ENCODE data around the gene PM20D2.
A peak's percentile ranks its signal among the peaks of the same experiment; 100 is the strongest.

Gene PM20D2

GRCh38 chr6:89145091-89145955 lies 532 bp upstream of the PM20D2 start:
- Histone ChIP-seq H3K27me3 (ENCODE audit: insufficient read depth, low read length) (no peaks in the 10 kb centered on the region), H2AFZ (ENCODE audit: low read length, unreplicated experiment) (peak overlapping the region; percentile 68), H3K4me3 (ENCODE audit: low read depth, low read length) (peak overlapping the region; percentile 85), H3K79me2 (ENCODE audit: control insufficient read depth, insufficient read depth, low read length, unreplicated experiment) (peaks cover 7% of the 10 kb centered on the region), H3K36me3 (ENCODE audit: insufficient read depth, low read length) (0 out of 2 replicates have a peak, but pooled peaks cover 7% of the 10 kb centered on the region), H3K27ac (ENCODE audit: low read depth, low read length) (peak overlapping the region; percentile 39; the same call in 1 of the 2 replicates), H3K4me1 (ENCODE audit: control insufficient read depth, insufficient read depth, low read length, unreplicated experiment) (peaks cover 6% of the 10 kb centered on the region)

GRCh38 chr6:89146718-89147700 lies 1.2 kb downstream of the PM20D2 start:
- peak overlapping the region; percentile 68 for H2AFZ ChIP-seq (ENCODE audit: low read length, unreplicated experiment)
- peaks cover 7% of the 10 kb centered on the region for H3K79me2 ChIP-seq (ENCODE audit: control insufficient read depth, insufficient read depth, low read length, unreplicated experiment)
- no peaks in the 10 kb centered on the region for H3K27me3 ChIP-seq (ENCODE audit: insufficient read depth, low read length)
- peak overlapping the region; percentile 85 for H3K4me3 ChIP-seq (ENCODE audit: low read depth, low read length)
- no peaks in the 10 kb centered on the region for H3K4me1 ChIP-seq (ENCODE audit: control insufficient read depth, insufficient read depth, low read length, unreplicated experiment)
- 0 out of 2 replicates have a peak, but pooled peaks cover 7% of the 10 kb centered on the region for H3K36me3 ChIP-seq (ENCODE audit: insufficient read depth, low read length)
- H3K27ac ChIP-seq (ENCODE audit: low read depth, low read length), result peak overlapping the region; percentile 39; the same call in 1 of the 2 replicates

- Histone ChIP-seq H3K4me1 (ENCODE audit: control insufficient read depth, insufficient read depth, low read length, unreplicated experiment) (no peaks in the 10 kb centered on the region), H3K27ac (ENCODE audit: low read depth, low read length) (no peak overlapping the region), H3K27me3 (ENCODE audit: insufficient read depth, low read length) (no peaks in the 10 kb centered on the region)
Measured at GRCh38 chr6:89148016-89148750, 2.3 kb downstream of the PM20D2 start.

GRCh38 chr6:89154131-89154530 lies 8.3 kb downstream of the PM20D2 start:
- H2AFZ ChIP-seq (ENCODE audit: low read length, unreplicated experiment), result no peak overlapping the region
- H3K36me3 ChIP-seq (ENCODE audit: insufficient read depth, low read length), result 0 out of 2 replicates have a peak, but pooled peaks cover 5% of the 10 kb centered on the region
- no peaks in the 10 kb centered on the region for H3K79me2 ChIP-seq (ENCODE audit: control insufficient read depth, insufficient read depth, low read length, unreplicated experiment)
- H3K4me1 ChIP-seq (ENCODE audit: control insufficient read depth, insufficient read depth, low read length, unreplicated experiment), result no peaks in the 10 kb centered on the region
- no peak overlapping the region for H3K27ac ChIP-seq (ENCODE audit: low read depth, low read length)
- no peaks in the 10 kb centered on the region for H3K27me3 ChIP-seq (ENCODE audit: insufficient read depth, low read length)
- H3K4me3 ChIP-seq (ENCODE audit: low read depth, low read length), result no peak overlapping the region

More at GRCh38 chr6:89148016-89148750, 2.3 kb downstream of the PM20D2 start:
- Histone ChIP-seq H3K4me3 (ENCODE audit: low read depth, low read length) (no peak overlapping the region), H3K79me2 (ENCODE audit: control insufficient read depth, insufficient read depth, low read length, unreplicated experiment) (peaks cover 7% of the 10 kb centered on the region), H2AFZ (ENCODE audit: low read length, unreplicated experiment) (no peak overlapping the region), H3K36me3 (ENCODE audit: insufficient read depth, low read length) (0 out of 2 replicates have a peak, but pooled peaks cover 7% of the 10 kb centered on the region)

- Histone ChIP-seq H3K79me2 (ENCODE audit: control insufficient read depth, insufficient read depth, low read length, unreplicated experiment) (no peaks in the 10 kb centered on the region), H2AFZ (ENCODE audit: low read length, unreplicated experiment) (no peak overlapping the region), H3K27me3 (ENCODE audit: insufficient read depth, low read length) (no peaks in the 10 kb centered on the region), H3K36me3 (ENCODE audit: insufficient read depth, low read length) (peaks cover 13% of the 10 kb centered on the region), H3K4me3 (ENCODE audit: low read depth, low read length) (no peak overlapping the region), H3K27ac (ENCODE audit: low read depth, low read length) (no peak overlapping the region), H3K4me1 (ENCODE audit: control insufficient read depth, insufficient read depth, low read length, unreplicated experiment) (no peaks in the 10 kb centered on the region)
Measured at GRCh38 chr6:89160331-89161092, 14.7 kb downstream of the PM20D2 start.

GRCh38 chr6:89161326-89162046 lies 15.6 kb downstream of the PM20D2 start:
- Histone ChIP-seq H3K36me3 (ENCODE audit: insufficient read depth, low read length) (peaks cover 13% of the 10 kb centered on the region), H3K4me3 (ENCODE audit: low read depth, low read length) (no peak overlapping the region)

GRCh38 chr6:89162047-89162371 lies 16.2 kb downstream of the PM20D2 start:
- peaks cover 13% of the 10 kb centered on the region for H3K36me3 ChIP-seq (ENCODE audit: insufficient read depth, low read length)
- no peaks in the 10 kb centered on the region for H3K79me2 ChIP-seq (ENCODE audit: control insufficient read depth, insufficient read depth, low read length, unreplicated experiment)
- H3K27ac ChIP-seq (ENCODE audit: low read depth, low read length), result no peak overlapping the region
- H3K4me1 ChIP-seq (ENCODE audit: control insufficient read depth, insufficient read depth, low read length, unreplicated experiment), result no peaks in the 10 kb centered on the region
- H3K4me3 ChIP-seq (ENCODE audit: low read depth, low read length), result no peak overlapping the region
- H3K27me3 ChIP-seq (ENCODE audit: insufficient read depth, low read length), result no peaks in the 10 kb centered on the region
- no peak overlapping the region for H2AFZ ChIP-seq (ENCODE audit: low read length, unreplicated experiment)

More at GRCh38 chr6:89161326-89162046, 15.6 kb downstream of the PM20D2 start:
- Histone ChIP-seq H3K4me1 (ENCODE audit: control insufficient read depth, insufficient read depth, low read length, unreplicated experiment) (no peaks in the 10 kb centered on the region), H3K27ac (ENCODE audit: low read depth, low read length) (no peak overlapping the region), H3K79me2 (ENCODE audit: control insufficient read depth, insufficient read depth, low read length, unreplicated experiment) (no peaks in the 10 kb centered on the region), H2AFZ (ENCODE audit: low read length, unreplicated experiment) (no peak overlapping the region), H3K27me3 (ENCODE audit: insufficient read depth, low read length) (no peaks in the 10 kb centered on the region)

GRCh38 chr6:89172131-89172530 lies 26.3 kb downstream of the PM20D2 start:
- Histone ChIP-seq H3K27ac (ENCODE audit: low read depth, low read length) (no peak overlapping the region), H3K36me3 (ENCODE audit: insufficient read depth, low read length) (no peaks in the 10 kb centered on the region), H3K4me3 (ENCODE audit: low read depth, low read length) (no peak overlapping the region), H2AFZ (ENCODE audit: low read length, unreplicated experiment) (no peak overlapping the region), H3K4me1 (ENCODE audit: control insufficient read depth, insufficient read depth, low read length, unreplicated experiment) (no peaks in the 10 kb centered on the region), H3K79me2 (ENCODE audit: control insufficient read depth, insufficient read depth, low read length, unreplicated experiment) (no peaks in the 10 kb centered on the region), H3K27me3 (ENCODE audit: insufficient read depth, low read length) (0 out of 2 replicates have a peak, but pooled peaks cover 3% of the 10 kb centered on the region)

GRCh38 chr6:89173634-89174033 lies 27.8 kb downstream of the PM20D2 start:
- Histone ChIP-seq H3K4me1 (ENCODE audit: control insufficient read depth, insufficient read depth, low read length, unreplicated experiment) (no peaks in the 10 kb centered on the region), H3K27ac (ENCODE audit: low read depth, low read length) (no peak overlapping the region), H3K36me3 (ENCODE audit: insufficient read depth, low read length) (no peaks in the 10 kb centered on the region), H3K4me3 (ENCODE audit: low read depth, low read length) (no peak overlapping the region), H3K27me3 (ENCODE audit: insufficient read depth, low read length) (peaks cover 13% of the 10 kb centered on the region), H2AFZ (ENCODE audit: low read length, unreplicated experiment) (no peak overlapping the region), H3K79me2 (ENCODE audit: control insufficient read depth, insufficient read depth, low read length, unreplicated experiment) (no peaks in the 10 kb centered on the region)
